WTC11 (cell line): Measurements from ENCODE around the gene KPNA4. TPM values are rescaled to one million over a fixed set of nuclear protein-coding genes. Genes with fewer than 3 reads are reported as not detected.
A peak's percentile ranks its signal among the peaks of the same experiment; 100 is the strongest.

Source experiments
- ATAC-seq: fragments of 200-7000 bp; cut with Tn5 transposase; 2 replicates; pipeline ENCODE4 v1.10.0; 2021; ENCODE audit warnings: mild to moderate bottlenecking, moderate library complexity
- CTCF ChIA-PET: fragments of 300-600 bp; sonication (Branson Sonifier 250); formaldehyde crosslinking; loops from one replicate; lab custom pipeline; 2021; ENCODE audit warnings: antibody characterized with exemption; lab: Charles Lee
- POLR2A ChIA-PET: fragments of 350-600 bp; sonication (Branson Sonifier 250); formaldehyde crosslinking; loops from one replicate; lab custom pipeline; 2021; ENCODE audit warnings: antibody characterized with exemption; lab: Charles Lee
- DNase-seq: peaks from one replicate; pipeline ENCODE4 v3.0.0; 2021; ENCODE audit warnings: low spot score
- H3K27ac Mint-ChIP-seq: 2 replicates; pipeline ENCODE4 v1.8.0; 2021; ENCODE audit warnings: mixed read lengths
- H3K27me3 Mint-ChIP-seq: 2 replicates; pipeline ENCODE4 v1.8.0; 2021; ENCODE audit warnings: low read depth, mild to moderate bottlenecking, moderate library complexity, mixed read lengths
- H3K36me3 Mint-ChIP-seq: 2 replicates; pipeline ENCODE4 v1.8.0; 2021; ENCODE audit warnings: mixed read lengths
- H3K4me1 Mint-ChIP-seq: 2 replicates; pipeline ENCODE4 v1.8.0; 2022; ENCODE audit warnings: mixed read lengths
- H3K4me3 Mint-ChIP-seq: 2 replicates; pipeline ENCODE4 v1.8.0; 2021; ENCODE audit warnings: mild to moderate bottlenecking, moderate library complexity, mixed read lengths
- H3K9me3 Mint-ChIP-seq: 2 replicates; pipeline ENCODE4 v1.8.0; 2021; ENCODE audit warnings: mixed read lengths
- ESRRA ChIP-seq: sonication (generic); formaldehyde crosslinking; IDR thresholded peaks from 2 replicates; pipeline ENCODE4 v1.8.1; 2022; ENCODE audit warnings: mild to moderate bottlenecking, missing genetic modification reagents, borderline replicate concordance
- ETV6 ChIP-seq: sonication (generic); formaldehyde crosslinking; IDR thresholded peaks from 2 replicates; pipeline ENCODE4 v1.8.1; 2022; ENCODE audit warnings: mild to moderate bottlenecking, missing genetic modification reagents
- GTF2I ChIP-seq: fragments of 250-450 bp; sonication (Bioruptor Pico); conservative IDR thresholded peaks from 2 replicates; pipeline ENCODE4 v1.4.0; 2021; ENCODE audit warnings: mild to moderate bottlenecking
- JAZF1 ChIP-seq: fragments of 250-450 bp; sonication (Bioruptor Pico); IDR thresholded peaks from 2 replicates; pipeline ENCODE4 v1.9.0; 2021; ENCODE audit warnings: moderate library complexity, mild to moderate bottlenecking, inconsistent platforms
- MYBL2 ChIP-seq: sonication (generic); formaldehyde crosslinking; IDR thresholded peaks from 2 replicates; pipeline ENCODE4 v1.8.1; 2023; ENCODE audit warnings: mild to moderate bottlenecking, moderate library complexity, missing genetic modification reagents
- NR1H2 ChIP-seq: sonication (generic); formaldehyde crosslinking; IDR thresholded peaks from 2 replicates; pipeline ENCODE4 v1.9.0; 2021; ENCODE audit warnings: mild to moderate bottlenecking, moderate library complexity, missing genetic modification reagents
- NR2C2 ChIP-seq: sonication (generic); formaldehyde crosslinking; IDR thresholded peaks from 2 replicates; pipeline ENCODE4 v1.8.0; 2022; ENCODE audit warnings: mild to moderate bottlenecking, missing genetic modification reagents
- ZBTB21 ChIP-seq: sonication (generic); formaldehyde crosslinking; IDR thresholded peaks from 2 replicates; pipeline ENCODE4 v1.8.1; 2023; ENCODE audit warnings: mild to moderate bottlenecking, missing genetic modification reagents, borderline replicate concordance
- total RNA-seq: library from RNA; stranded (reverse); gene quantifications from 3 replicates; pipeline ENCODE4 v1.2.3, GENCODE V29; 2021
- TF ChIP-seq, protein P1 (sequence below): sonication (generic); formaldehyde crosslinking; IDR thresholded peaks from 2 replicates; pipeline ENCODE4 v1.8.1; 2022; ENCODE audit warnings: low read depth, missing genetic modification reagents, borderline replicate concordance
- TF ChIP-seq, protein P2 (sequence below): fragments of 200-600 bp; IDR thresholded peaks from 2 replicates; pipeline ENCODE4 v1.8.0; 2022; ENCODE audit warnings: antibody characterized with exemption
- TF ChIP-seq, protein P3 (sequence below): sonication (generic); formaldehyde crosslinking; IDR thresholded peaks from 2 replicates; pipeline ENCODE4 v1.8.0; 2023; ENCODE audit warnings: mild to moderate bottlenecking, missing genetic modification reagents
- TF ChIP-seq, protein P4 (sequence below): sonication (generic); formaldehyde crosslinking; IDR thresholded peaks from 2 replicates; pipeline ENCODE4 v1.8.0; 2022; ENCODE audit warnings: mild to moderate bottlenecking, missing genetic modification reagents
- TF ChIP-seq, protein P5 (sequence below): sonication (generic); formaldehyde crosslinking; IDR thresholded peaks from 2 replicates; pipeline ENCODE4 v1.8.1; 2022; ENCODE audit warnings: low read depth, mild to moderate bottlenecking, moderate library complexity, missing genetic modification reagents, borderline replicate concordance
- TF ChIP-seq, protein P6 (sequence below): sonication (generic); formaldehyde crosslinking; IDR thresholded peaks from 2 replicates; pipeline ENCODE4 v1.8.1; 2023; ENCODE audit warnings: mild to moderate bottlenecking, missing genetic modification reagents, moderate library complexity
- TF ChIP-seq, protein P7 (sequence below): fragments of 250-450 bp; sonication (Bioruptor Pico); IDR thresholded peaks from 2 replicates; pipeline ENCODE4 v2.1.2; 2022; ENCODE audit warnings: mild to moderate bottlenecking, moderate library complexity
- TF ChIP-seq, protein P8 (sequence below): fragments of 250-450 bp; sonication (Bioruptor Pico); IDR thresholded peaks from 2 replicates; pipeline ENCODE4 v1.9.0; 2021; ENCODE audit warnings: mild to moderate bottlenecking, borderline replicate concordance

KPNA4 gene
- total RNA-seq, 1 experiment from 2014 or later, result 52.2 TPM

DNA sequence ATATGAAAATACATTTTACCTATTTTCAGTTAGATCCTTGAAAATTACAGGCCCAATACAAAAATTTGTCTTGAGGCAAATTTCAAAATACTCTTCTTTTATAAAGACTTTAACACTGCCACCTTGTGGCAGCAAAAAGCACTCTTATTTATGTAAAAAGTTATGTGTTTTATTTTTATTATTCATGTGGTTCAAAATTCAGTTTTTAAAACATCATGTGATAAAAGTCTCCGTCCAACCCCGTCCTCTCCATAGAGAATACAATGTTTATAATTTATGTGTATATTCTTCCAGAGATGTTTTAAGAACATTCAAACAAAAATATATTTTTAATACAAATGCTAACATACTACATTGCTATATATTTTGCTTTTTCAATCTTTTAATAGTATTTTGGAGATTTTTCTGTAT lies 78.9 kb downstream of the KPNA4 start:
- Mint-ChIP-seq H3K27ac (no peak overlapping the region), H3K4me1 (0 out of 2 replicates have a peak, but pooled peaks cover 6% of the 10 kb centered on the region), H3K27me3 (no peaks in the 10 kb centered on the region), H3K36me3 (no peaks in the 10 kb centered on the region), H3K4me3 (no peak overlapping the region), H3K9me3 (no peaks in the 10 kb centered on the region)
- ChIA-PET POLR2A (no interaction called here), CTCF (interaction anchor here (1.2 kb wide), 1 partner anchor 37 kb away, joined by 4 read pairs; the partner anchor contains the start of gene TRIM59)
- DNase-seq (no peak), ATAC-seq (no peak)
- TF ChIP-seq, protein P1, sequence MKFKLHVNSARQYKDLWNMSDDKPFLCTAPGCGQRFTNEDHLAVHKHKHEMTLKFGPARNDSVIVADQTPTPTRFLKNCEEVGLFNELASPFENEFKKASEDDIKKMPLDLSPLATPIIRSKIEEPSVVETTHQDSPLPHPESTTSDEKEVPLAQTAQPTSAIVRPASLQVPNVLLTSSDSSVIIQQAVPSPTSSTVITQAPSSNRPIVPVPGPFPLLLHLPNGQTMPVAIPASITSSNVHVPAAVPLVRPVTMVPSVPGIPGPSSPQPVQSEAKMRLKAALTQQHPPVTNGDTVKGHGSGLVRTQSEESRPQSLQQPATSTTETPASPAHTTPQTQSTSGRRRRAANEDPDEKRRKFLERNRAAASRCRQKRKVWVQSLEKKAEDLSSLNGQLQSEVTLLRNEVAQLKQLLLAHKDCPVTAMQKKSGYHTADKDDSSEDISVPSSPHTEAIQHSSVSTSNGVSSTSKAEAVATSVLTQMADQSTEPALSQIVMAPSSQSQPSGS (CRISPR knock-in tag), result no peak
- TF ChIP-seq, protein P2, sequence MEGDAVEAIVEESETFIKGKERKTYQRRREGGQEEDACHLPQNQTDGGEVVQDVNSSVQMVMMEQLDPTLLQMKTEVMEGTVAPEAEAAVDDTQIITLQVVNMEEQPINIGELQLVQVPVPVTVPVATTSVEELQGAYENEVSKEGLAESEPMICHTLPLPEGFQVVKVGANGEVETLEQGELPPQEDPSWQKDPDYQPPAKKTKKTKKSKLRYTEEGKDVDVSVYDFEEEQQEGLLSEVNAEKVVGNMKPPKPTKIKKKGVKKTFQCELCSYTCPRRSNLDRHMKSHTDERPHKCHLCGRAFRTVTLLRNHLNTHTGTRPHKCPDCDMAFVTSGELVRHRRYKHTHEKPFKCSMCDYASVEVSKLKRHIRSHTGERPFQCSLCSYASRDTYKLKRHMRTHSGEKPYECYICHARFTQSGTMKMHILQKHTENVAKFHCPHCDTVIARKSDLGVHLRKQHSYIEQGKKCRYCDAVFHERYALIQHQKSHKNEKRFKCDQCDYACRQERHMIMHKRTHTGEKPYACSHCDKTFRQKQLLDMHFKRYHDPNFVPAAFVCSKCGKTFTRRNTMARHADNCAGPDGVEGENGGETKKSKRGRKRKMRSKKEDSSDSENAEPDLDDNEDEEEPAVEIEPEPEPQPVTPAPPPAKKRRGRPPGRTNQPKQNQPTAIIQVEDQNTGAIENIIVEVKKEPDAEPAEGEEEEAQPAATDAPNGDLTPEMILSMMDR, result peak; percentile 46

DNA sequence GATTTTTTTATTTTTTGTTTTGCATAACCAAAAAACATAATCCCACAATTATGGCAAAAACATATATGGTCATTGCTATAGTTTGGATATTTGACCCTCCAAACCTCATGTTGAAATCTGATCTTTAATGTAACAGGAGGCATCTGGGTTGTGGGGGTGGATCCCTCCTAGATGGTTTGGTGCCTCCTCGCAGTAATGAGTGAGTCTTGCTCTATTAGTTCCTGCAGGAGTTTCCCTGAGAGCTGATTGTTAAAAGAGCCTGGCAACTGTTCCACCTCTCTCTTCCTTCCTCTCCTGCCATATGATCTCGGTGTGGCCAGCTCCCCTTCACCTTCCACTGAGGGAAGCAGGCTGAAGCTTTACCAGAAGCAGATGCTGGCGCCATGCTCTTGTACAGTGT lies 82.6 kb downstream of the KPNA4 start:
- Mint-ChIP-seq H3K27ac (no peak overlapping the region), H3K36me3 (no peaks in the 10 kb centered on the region), H3K27me3 (no peaks in the 10 kb centered on the region), H3K9me3 (no peaks in the 10 kb centered on the region)
- DNase-seq, result no peak
- ATAC-seq, result no peak
- no peak for TF ChIP-seq MYBL2
- TF ChIP-seq, protein P3, sequence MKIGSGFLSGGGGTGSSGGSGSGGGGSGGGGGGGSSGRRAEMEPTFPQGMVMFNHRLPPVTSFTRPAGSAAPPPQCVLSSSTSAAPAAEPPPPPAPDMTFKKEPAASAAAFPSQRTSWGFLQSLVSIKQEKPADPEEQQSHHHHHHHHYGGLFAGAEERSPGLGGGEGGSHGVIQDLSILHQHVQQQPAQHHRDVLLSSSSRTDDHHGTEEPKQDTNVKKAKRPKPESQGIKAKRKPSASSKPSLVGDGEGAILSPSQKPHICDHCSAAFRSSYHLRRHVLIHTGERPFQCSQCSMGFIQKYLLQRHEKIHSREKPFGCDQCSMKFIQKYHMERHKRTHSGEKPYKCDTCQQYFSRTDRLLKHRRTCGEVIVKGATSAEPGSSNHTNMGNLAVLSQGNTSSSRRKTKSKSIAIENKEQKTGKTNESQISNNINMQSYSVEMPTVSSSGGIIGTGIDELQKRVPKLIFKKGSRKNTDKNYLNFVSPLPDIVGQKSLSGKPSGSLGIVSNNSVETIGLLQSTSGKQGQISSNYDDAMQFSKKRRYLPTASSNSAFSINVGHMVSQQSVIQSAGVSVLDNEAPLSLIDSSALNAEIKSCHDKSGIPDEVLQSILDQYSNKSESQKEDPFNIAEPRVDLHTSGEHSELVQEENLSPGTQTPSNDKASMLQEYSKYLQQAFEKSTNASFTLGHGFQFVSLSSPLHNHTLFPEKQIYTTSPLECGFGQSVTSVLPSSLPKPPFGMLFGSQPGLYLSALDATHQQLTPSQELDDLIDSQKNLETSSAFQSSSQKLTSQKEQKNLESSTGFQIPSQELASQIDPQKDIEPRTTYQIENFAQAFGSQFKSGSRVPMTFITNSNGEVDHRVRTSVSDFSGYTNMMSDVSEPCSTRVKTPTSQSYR, result no peak
- no peak for TF ChIP-seq GTF2I (CRISPR knock-in tag)
- no peak for TF ChIP-seq ESRRA (CRISPR knock-in tag)
- TF ChIP-seq NR1H2 (CRISPR knock-in tag), result no peak
- TF ChIP-seq JAZF1 (CRISPR knock-in tag), result no peak
- TF ChIP-seq, protein P4, sequence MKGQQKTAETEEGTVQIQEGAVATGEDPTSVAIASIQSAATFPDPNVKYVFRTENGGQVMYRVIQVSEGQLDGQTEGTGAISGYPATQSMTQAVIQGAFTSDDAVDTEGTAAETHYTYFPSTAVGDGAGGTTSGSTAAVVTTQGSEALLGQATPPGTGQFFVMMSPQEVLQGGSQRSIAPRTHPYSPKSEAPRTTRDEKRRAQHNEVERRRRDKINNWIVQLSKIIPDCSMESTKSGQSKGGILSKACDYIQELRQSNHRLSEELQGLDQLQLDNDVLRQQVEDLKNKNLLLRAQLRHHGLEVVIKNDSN (CRISPR knock-in tag), result no peak
- TF ChIP-seq, protein P5, sequence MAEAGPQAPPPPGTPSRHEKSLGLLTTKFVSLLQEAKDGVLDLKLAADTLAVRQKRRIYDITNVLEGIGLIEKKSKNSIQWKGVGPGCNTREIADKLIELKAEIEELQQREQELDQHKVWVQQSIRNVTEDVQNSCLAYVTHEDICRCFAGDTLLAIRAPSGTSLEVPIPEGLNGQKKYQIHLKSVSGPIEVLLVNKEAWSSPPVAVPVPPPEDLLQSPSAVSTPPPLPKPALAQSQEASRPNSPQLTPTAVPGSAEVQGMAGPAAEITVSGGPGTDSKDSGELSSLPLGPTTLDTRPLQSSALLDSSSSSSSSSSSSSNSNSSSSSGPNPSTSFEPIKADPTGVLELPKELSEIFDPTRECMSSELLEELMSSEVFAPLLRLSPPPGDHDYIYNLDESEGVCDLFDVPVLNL (CRISPR knock-in tag), result no peak
- TF ChIP-seq, protein P6, sequence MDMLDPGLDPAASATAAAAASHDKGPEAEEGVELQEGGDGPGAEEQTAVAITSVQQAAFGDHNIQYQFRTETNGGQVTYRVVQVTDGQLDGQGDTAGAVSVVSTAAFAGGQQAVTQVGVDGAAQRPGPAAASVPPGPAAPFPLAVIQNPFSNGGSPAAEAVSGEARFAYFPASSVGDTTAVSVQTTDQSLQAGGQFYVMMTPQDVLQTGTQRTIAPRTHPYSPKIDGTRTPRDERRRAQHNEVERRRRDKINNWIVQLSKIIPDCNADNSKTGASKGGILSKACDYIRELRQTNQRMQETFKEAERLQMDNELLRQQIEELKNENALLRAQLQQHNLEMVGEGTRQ (CRISPR knock-in tag), result no peak
- TF ChIP-seq ETV6 (CRISPR knock-in tag), result no peak
- TF ChIP-seq ZBTB21, result no peak
- TF ChIP-seq NR2C2 (CRISPR knock-in tag), result no peak
- TF ChIP-seq, protein P7, sequence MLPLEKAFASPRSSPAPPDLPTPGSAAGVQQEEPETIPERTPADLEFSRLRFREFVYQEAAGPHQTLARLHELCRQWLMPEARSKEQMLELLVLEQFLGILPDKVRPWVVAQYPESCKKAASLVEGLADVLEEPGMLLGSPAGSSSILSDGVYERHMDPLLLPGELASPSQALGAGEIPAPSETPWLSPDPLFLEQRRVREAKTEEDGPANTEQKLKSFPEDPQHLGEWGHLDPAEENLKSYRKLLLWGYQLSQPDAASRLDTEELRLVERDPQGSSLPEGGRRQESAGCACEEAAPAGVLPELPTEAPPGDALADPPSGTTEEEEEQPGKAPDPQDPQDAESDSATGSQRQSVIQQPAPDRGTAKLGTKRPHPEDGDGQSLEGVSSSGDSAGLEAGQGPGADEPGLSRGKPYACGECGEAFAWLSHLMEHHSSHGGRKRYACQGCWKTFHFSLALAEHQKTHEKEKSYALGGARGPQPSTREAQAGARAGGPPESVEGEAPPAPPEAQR (CRISPR knock-in tag), result no peak
- TF ChIP-seq, protein P8, sequence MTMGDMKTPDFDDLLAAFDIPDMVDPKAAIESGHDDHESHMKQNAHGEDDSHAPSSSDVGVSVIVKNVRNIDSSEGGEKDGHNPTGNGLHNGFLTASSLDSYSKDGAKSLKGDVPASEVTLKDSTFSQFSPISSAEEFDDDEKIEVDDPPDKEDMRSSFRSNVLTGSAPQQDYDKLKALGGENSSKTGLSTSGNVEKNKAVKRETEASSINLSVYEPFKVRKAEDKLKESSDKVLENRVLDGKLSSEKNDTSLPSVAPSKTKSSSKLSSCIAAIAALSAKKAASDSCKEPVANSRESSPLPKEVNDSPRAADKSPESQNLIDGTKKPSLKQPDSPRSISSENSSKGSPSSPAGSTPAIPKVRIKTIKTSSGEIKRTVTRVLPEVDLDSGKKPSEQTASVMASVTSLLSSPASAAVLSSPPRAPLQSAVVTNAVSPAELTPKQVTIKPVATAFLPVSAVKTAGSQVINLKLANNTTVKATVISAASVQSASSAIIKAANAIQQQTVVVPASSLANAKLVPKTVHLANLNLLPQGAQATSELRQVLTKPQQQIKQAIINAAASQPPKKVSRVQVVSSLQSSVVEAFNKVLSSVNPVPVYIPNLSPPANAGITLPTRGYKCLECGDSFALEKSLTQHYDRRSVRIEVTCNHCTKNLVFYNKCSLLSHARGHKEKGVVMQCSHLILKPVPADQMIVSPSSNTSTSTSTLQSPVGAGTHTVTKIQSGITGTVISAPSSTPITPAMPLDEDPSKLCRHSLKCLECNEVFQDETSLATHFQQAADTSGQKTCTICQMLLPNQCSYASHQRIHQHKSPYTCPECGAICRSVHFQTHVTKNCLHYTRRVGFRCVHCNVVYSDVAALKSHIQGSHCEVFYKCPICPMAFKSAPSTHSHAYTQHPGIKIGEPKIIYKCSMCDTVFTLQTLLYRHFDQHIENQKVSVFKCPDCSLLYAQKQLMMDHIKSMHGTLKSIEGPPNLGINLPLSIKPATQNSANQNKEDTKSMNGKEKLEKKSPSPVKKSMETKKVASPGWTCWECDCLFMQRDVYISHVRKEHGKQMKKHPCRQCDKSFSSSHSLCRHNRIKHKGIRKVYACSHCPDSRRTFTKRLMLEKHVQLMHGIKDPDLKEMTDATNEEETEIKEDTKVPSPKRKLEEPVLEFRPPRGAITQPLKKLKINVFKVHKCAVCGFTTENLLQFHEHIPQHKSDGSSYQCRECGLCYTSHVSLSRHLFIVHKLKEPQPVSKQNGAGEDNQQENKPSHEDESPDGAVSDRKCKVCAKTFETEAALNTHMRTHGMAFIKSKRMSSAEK (CRISPR knock-in tag), result no peak
- TF ChIP-seq, all 79 proteins: peak for 0
- ChIA-PET POLR2A (no interaction called here), CTCF (interaction anchor here (1.2 kb wide), 1 partner anchor 33 kb away, joined by 3 read pairs; the partner anchor contains the start of gene TRIM59)
- H3K4me1 Mint-ChIP-seq, result 0 out of 2 replicates have a peak, but pooled peaks cover 6% of the 10 kb centered on the region
- no peak overlapping the region for H3K4me3 Mint-ChIP-seq
